Anterior cingulate cortex (tissue), 58 donors: Measurements from ENCODE around the gene RTKN.
"Not testable (repeated sequence)": the region's sequence is repeated elsewhere in the genome, so short reads cannot be mapped to it uniquely, and the experiment has no call there.

Source experiments
- DNase-seq, 58 donors: peaks; one replicate each; lab custom pipeline; 2025; lab: John Stamatoyannopoulos, UW

RTKN gene

DNA sequence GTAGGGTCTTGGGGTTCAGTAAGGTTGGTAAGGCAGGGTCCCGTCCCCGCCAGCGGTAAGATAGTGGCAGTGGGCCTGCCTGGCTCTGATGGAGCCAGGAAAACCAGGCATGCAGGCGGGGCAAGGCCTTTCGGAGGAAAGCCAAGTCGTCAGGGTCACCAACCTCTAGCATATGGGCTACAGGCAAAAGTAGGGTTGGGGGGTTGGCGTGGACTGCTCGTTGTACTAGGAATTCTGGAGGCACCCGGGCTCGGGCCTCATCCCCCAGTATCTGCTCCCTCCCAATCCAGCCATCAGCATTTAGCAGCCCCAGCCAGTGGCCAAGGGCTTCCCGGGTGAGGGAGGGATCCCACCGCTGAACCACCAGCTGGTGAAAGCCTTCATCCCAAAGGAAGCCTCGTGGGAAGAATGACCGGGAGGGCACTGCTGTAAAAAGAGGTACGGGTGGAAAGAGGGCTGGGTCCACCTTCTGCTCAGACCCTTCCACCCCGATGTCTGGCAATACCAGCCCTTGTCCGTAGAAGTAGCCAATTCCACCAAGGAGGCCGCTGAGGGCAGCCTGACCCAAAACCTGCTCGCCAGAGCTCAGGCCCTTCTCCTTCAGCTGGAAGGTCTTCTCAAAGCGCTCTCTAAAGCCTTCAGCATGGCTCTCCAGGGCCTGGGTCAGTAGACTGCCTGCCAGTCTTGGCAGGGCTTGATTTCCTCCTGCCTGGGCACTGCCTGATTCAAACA, 20.5 kb upstream of the RTKN start:
- no peak for DNase-seq

DNA sequence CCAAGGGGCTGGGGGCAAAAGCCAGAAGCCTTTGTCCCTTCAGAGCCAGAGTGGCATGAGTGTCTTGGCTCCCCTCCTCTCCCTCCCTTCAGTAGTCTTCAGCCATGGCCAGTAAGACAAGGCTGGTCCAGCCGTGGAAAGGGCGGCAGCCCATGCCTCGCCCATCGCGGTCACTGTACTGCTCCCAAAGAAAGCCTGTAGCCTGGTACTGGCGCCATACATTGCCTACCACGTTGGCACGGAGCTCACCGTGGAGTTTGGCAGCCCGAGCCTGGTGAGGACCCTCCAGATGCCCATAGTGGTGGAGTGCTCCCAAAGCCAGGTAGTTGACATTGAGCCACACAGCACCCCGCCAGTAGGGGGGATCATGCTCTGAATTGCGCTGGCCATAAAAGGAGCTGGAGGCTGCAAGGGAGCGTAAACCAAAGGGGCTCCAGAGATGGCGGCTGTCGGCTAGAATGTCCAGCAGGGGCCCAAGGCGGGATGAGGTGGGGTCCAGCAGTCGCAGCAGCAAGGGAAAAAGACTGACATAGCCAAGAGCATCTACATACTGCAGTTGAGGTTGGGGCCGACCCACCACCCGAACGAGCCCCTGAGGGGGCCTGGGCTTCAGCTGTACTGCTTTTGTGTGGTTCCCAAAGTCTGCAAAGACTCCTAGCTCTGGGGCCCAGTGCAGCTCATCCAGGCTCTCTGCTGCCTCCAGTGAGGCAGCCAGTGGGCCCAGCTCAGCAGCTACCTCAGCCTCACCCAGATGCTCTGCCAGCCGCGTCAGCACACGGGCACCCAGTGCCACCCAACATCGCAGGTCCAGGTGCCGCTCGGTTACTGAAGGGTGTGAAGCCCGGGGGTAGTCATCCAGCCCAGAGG, 19.7 kb upstream of the RTKN start:
- DNase-seq = no peak

DNA sequence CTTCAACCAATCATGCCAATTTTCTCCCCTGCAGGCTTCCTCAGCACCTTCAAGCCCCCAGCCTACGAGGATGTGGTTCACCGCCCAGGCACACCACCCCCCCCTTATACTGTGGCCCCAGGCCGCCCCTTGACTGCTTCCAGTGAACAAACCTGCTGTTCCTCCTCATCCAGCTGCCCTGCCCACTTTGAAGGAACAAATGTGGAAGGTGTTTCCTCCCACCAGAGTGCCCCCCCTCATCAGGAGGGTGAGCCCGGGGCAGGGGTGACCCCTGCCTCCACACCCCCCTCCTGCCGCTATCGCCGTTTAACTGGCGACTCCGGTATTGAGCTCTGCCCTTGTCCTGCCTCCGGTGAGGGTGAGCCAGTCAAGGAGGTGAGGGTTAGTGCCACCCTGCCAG, 18.4 kb upstream of the RTKN start:
- DNase-seq = peak in 1 of 58 donors; percentile 11

DNA sequence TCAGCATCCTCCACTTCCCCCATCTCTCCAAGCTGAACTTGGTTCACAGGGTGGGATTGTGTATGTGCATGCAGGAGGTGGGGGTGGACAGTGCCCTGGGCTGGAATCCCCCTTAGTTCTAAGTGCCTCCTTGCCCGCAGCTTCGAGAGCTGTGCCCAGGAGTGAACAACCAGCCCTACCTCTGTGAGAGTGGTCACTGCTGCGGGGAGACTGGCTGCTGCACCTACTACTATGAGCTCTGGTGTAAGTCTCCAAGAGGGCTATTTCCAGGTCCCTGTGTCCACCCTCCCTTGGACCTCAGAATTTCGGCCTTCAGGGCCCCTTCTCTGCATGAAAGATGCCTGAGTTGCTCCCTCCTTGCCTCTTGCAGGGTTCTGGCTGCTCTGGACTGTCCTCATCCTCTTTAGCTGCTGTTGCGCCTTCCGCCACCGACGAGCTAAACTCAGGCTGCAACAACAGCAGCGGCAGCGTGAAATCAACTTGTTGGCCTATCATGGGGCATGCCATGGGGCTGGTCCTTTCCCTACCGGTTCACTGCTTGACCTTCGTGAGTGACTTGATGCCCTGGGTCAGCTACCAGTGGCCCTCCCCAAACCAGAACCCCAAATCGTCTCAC, 17.9 kb upstream of the RTKN start:
- not testable (repeated sequence) for DNase-seq

DNA sequence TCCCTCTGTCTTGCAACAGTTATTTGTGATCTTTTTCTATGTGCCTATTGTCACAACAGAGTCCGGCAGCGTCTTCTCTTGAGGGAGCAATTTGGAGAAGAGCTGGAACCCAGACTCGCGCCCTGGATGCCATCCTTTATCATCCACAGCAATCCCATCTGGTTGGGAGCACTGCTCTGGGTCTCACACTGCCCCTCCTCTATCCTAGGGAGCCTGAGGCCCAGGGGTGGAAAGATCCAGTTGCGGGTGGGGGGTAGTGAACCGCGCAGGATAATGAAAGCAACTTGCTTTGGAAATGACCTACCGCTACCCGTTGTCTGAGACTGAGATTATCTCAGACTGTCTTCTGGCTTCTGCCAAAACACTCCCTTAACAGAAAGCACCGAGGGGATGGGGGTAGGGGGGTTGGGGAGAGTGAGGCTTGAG, 17.2 kb upstream of the RTKN start:
- no peak for DNase-seq

DNA sequence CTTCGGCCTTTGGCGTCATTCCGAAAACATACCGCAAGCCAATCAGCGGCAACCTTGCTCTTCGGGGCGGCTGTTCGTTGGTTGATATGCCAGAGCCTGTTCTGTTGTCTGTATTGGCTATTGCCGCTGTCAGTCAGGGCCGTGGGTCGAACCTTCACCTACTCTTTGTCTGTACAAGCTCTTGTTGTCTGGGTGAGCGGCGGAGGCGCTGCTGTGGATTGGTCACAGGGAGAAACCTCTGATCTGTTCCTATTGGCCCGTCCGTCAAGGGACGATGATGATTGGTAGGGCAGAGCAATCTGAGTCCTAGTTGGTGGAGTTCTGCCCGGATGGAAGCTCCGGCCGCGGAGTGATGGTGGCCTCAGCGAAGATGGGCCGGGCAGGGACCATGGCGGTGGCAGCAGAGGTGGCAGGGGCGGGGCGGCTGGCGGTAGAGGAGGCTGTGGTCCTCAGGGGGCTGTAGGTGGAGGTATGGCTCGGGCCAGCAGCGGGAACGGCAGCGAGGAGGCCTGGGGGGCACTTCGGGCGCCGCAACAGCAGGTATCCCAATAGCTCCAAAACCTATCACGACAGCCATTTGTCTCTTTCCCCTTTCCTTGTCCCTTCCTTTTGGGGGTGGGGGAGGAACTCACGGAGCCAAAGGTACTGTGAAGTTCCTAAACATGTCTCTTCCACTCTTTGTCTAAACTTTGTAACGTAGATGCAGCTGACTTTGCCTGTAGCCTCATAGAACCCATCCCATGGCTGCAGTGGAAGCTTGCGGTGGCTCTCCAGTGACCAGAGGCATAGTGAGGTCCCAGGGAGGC, 16.6 kb upstream of the RTKN start, which contains the start of gene WBP1:
TSS of gene WBP1 (plus strand) at position 307 of the 806 bp plus-strand sequence. CDS start at position 472, 165 bp downstream.
- DNase-seq = peak; percentile 92 to 100 (median 100)

DNA sequence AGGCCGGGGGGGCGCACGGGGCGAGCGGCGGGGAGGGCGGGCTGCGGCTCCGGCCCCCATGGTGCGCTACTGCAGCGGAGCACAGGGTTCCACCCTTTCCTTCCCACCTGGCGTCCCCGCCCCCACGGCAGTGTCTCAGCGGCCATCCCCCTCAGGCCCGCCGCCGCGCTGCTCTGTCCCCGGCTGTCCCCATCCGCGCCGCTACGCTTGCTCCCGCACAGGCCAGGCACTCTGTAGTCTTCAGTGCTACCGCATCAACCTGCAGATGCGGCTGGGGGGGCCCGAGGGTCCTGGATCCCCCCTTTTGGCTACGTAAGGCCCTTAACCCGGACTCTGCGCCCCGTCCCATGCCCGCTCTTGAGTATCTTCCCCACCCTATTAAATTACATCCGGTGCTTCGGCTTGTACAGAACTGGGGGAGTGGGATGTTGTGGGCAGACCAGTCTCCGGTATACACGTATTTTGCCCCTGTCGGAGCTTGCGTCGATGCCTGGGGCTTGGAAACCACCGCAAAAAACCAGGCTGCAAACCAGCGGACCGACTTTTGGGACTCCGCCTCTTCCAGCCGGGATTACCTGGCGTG, 15.9 kb upstream of the RTKN start:
- peak in 39 of 58 donors; percentile 37 to 86 (median 64) for DNase-seq

DNA sequence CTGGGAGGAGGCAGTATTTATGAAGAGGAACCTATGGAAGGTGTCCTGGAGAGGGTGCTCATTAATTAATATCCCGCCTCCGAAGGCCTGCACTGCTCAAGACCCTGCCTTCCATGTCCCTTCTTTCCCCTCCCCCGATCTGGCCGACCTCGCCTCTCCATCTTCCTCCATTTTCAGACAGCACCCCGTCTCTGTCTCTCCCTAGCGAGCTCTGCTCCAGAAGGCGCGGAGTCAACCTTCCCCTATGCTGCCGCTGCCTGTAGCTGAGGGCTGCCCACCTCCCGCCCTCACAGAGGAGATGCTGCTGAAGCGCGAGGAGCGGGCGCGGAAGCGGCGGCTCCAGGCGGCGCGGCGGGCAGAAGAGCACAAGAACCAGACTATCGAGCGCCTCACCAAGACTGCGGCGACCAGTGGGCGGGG, 15.4 kb upstream of the RTKN start:
- peak in 8 of 58 donors; percentile 9 to 78 (median 58) for DNase-seq

DNA sequence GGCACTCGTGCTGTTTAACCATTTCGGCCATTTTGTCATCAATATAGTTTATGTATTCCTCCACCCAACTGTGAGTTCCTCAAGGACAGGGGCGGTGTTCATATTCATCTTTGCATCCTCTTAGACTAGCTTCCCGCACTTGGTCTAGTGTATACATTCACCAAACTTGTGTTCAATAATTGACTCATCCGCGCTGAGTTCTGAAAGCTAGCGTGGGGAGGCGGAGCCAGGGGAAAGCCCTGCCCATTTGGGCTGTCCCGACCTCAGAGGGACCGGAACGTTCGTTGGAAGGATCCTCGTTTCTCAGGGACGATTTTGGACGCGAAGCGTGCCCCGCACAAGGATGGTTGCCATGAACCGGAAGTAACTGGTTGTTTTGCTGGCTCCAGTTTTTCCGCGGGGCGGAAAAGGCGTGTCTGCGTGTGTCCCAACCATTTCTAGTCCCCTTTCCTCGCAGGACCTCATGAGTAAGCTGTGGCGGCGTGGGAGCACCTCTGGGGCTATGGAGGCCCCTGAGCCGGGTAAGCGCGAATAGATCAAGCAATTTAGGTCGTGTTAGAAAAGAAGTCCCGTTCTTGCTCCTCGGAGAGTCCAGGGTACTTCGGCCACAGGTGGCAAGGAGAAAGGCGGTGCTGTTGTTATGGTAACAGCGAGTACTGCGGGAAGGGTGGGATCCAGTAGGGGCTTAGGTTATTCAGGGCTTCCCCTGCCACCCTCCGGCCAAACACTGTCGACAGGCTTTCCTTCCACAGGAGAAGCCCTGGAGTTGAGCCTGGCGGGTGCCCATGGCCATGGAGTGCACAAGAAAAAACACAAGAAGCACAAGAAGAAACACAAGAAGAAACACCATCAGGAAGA, 13.1 kb upstream of the RTKN start, which contains the start of gene INO80B:
TSS of gene INO80B (plus strand) at position 434 of the 858 bp plus-strand sequence. CDS start at position 464, 30 bp downstream.
- peak; percentile 75 to 98 (median 95) for DNase-seq

DNA sequence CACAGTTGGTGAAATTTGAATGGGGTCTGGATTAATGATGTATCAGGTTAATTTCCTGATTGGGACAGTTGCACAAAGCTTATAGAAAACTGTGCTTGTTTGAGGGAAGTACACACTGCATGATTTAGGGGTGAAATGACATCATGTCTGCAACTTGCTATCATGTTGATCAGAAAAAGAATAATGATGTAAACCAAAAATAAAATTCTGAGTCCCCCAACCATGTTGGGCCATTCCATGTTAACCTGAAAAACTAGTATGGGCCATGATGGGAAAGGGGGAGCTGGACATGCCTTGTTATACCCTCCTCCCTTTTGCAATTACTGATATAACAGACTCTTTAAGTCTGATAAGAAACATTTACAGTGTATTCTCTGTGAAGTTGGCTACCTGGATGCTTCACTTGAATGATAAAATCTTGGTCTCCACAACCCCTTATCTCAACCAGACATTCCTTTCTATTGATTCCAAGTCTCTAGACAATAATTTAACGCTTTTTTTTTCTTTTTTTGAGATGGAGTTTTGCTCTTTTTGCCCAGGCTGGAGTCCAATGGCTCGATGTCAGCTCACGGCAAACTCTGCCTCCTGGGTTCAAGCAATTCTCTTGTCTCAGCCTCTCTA, 8.9 kb upstream of the RTKN start:
- DNase-seq = no peak

DNA sequence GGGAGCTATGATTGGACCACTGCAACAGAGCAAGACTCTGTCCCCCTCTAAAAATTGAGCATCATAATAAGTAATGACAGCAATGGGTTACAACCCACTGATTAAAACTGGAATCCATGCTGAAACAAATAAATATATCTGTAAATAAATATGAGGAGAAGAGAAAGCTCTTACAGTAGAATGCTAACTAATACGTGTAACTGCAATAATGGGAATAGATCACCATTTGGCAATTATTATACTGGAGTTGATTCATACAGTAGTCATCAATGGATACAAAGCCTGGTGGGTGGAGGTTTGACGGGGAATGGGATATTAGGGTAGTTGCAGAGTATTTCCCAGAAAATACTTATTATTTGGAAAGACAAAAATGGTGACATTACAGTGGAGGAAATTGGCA, 7.0 kb upstream of the RTKN start:
- DNase-seq = no peak

DNA sequence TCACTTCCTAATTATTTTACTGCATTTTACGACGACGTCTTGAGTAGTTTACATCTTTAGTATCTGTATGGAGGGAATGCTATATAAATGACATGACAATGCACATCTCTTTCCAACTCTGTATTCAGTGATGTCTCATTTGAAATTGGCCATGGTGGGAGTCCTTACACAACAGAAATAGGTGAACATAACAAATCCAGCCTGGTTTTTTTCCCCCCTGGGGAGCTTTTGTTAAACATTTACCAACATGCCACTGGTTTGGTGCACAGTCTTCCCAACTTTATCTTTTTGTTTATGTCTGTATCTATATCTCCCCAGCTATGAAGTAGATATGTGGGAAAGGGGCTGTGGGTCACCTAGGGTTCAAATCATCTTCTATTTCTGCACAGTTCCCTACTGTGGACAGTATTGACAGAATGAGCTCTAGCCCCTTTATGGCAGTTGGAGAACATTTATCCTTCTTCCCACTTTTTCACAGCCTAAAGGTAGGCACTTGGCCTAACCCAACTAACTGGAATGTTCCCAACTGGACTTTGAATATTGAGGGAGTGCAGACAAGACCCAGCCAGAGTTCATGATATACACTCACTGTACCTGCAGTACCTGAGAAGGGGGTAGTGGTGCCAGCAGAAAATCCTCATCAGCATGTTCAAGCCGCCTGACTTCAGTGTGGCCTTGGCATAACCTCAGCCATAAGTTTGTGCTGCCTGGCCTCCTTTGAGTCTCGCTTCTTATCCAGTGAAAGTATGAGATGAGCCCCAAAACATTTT, 5.7 kb upstream of the RTKN start:
- DNase-seq = no peak

DNA sequence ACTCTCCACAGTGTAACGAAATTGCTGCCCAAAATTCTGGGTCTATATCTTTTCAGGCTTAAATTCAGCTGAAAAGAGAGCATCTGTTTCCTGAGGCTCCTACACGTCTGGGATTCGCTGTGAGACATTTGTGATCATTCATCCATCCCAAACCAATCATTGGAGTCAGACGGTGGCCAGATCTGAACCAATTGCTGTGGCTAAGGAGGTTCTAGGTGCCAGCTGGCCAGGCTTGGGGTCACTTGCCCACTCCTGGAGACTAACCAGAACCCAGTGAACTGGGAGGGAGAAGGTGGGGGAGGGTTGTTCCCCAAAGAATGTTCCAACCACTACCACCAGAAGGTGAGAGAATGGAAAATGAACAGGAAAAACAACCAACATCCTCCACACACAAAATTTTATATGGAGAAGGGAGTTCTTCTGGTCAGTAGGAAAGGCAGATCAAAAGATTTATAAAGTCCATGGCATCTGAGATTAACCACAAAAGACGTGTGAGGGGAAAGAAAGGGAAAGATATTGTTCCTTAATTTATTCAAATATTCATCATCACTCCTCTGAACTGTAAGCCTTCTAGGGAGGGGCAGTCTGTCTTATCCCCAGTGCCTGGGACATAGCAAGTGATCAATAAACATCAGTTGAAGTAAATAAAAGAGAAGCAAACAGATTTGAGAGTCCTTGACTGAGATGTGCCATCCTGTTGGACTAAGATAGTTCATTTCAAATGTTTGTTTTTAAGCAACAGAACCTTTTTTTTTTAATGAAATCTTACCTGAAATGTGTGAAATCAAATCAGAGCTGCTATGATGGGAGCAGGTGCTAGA, 3.0 kb upstream of the RTKN start:
- no peak for DNase-seq

DNA sequence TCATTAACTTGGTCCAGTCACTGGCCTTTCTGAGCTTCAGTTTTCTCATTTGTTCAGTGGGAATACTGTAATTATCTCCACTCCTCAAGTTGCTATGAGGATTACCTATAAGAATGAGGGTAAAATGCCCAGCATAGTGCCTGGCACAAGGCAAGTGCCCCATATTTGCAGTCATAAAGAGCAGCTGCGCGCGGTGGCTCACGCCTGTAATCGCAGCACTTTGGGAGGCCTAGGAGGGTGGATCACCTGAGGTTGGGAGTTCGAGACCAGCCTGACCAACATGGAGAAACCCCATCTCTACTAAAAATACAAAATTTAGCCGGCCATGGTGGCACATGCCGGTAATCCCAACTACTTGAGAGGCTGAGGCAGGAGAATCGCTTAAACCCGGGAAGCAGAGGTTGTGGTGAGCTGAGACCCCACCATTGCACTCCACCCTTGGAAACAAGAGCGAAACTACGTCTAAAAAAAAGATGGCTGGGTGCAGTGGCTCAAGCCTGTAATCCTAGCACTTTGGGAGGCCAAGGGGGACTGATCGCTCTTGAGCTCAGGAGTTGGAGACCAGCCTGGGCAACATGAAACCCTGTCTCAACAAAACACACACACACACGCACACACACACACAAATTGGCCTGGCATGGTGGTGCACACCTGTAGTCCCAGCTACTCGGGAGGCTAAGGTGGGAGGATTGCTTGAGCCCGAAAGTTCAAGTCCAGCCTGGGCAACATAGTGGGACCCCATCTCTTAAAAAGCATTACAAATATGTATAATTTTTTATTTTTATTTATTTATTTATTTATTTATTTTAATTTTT, 953 bp upstream of the RTKN start:
- DNase-seq = not testable (repeated sequence)

DNA sequence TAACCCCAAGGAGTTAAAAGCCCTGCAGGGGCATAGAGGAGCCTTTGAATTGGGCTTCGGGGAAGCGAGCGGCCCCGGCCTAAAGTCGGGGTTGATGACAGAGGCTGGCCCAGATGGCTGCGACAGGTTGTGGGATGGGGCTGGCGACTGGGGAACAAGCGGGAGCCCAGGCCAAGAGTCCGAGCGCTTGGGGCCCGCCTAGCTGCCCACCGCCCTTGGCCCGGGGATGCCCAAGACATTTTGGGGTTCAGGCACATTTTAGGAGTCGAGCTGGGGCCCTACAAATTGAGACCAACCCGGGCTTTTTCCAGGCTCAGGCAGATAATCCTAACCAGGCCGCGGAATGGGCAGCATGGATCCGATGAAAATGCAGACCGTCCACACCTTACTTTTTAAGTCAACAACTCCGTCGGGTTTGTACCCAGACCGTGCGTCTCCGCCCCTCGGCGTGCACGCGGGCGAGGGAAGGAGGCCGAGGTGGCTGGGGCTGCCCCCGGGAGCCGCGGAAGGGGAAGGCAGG, 507 bp downstream of the RTKN start:
- peak in 10 of 58 donors; percentile 14 to 70 (median 52) for DNase-seq
